GM12872 (cell line): ENCODE data around the gene VEZT.

Experiments used
- CTCF ChIP-seq: IDR thresholded peaks from 3 replicates; pipeline ENCODE4 v1.5.1; 2011; ENCODE audit warnings: low read depth, mild to moderate bottlenecking, low read length, moderate library complexity; ENCODE audit not compliant: insufficient read depth

The VEZT gene

GRCh38 chr12:95217377-95218149 lies at the start of gene VEZT, which contains the start of gene FGD6:
VEZT (plus strand) TSS chr12:95217807; CDS start chr12:95217851, 44 bp downstream.
FGD6 (minus strand) TSS chr12:95217467; CDS start chr12:95217240, 227 bp downstream.
- peak; percentile 54 for TF ChIP-seq CTCF

- TF ChIP-seq CTCF: no peak
Observed at GRCh38 chr12:95168746-95169145, 48.9 kb upstream of the VEZT start.

GRCh38 chr12:95169368-95169767 lies 48.2 kb upstream of the VEZT start:
- TF ChIP-seq CTCF: no peak

- no peak for TF ChIP-seq CTCF
Observed at GRCh38 chr12:95173392-95174251, 44.0 kb upstream of the VEZT start.

- no peak for TF ChIP-seq CTCF
Observed at GRCh38 chr12:95177201-95177768, 40.3 kb upstream of the VEZT start.

- no peak for TF ChIP-seq CTCF
Observed at GRCh38 chr12:95178136-95178535, 39.5 kb upstream of the VEZT start.

GRCh38 chr12:95179011-95179410 lies 38.6 kb upstream of the VEZT start:
- no peak for TF ChIP-seq CTCF
